Lung (tissue), 16 donors: Measurements from ENCODE around the gene NEU3. TPM values are rescaled to one million over a fixed set of nuclear protein-coding genes. Genes with fewer than 3 reads are reported as not detected.

Source experiments
- ATAC-seq: fragments of 200-7000 bp; cut with Tn5 transposase; one replicate; pipeline ENCODE4 v1.9.1; 2020; ENCODE audit warnings: moderate number of reproducible peaks; ENCODE audit not compliant: insufficient read depth, low FRiP score
- DNase-seq, 3 donors: peaks; one replicate each; pipeline ENCODE4 v3.0.0-alpha.2; 2013 to 2017
- H3K27ac ChIP-seq, 2 donors: one replicate each; pipeline ENCODE4 v1.5.1; 2013; ENCODE audit warnings: mild to moderate bottlenecking in 2 of 2, moderate library complexity in 2 of 2, control low read depth in 1 of 2, inconsistent platforms in 1 of 2, low read depth in 1 of 2, low read length in 1 of 2
- H3K27me3 ChIP-seq, 3 donors: one replicate each; pipeline ENCODE4 v1.5.1; 2013; ENCODE audit warnings: low read length in 2 of 3; ENCODE audit not compliant: control insufficient read depth in 3 of 3, insufficient read depth in 3 of 3
- H3K36me3 ChIP-seq, 4 donors: one replicate each; pipeline ENCODE4 v1.5.1; 2013; ENCODE audit warnings: low read length in 4 of 4, mild to moderate bottlenecking in 1 of 4, moderate library complexity in 1 of 4; ENCODE audit not compliant: control insufficient read depth in 4 of 4, insufficient read depth in 4 of 4
- H3K4me1 ChIP-seq, 5 donors: one replicate each; pipeline ENCODE4 v1.5.1; 2013; ENCODE audit warnings: low read length in 5 of 5, mild to moderate bottlenecking in 2 of 5, moderate library complexity in 1 of 5; ENCODE audit not compliant: control insufficient read depth in 5 of 5, insufficient read depth in 5 of 5
- H3K4me3 ChIP-seq: one replicate; pipeline ENCODE4 v1.5.1; 2013; ENCODE audit warnings: mild to moderate bottlenecking, control low read depth, moderate library complexity
- H3K9ac ChIP-seq, 2 donors: one replicate each; pipeline ENCODE4 v1.5.1; 2013; ENCODE audit warnings: low read length in 2 of 2, control low read depth in 1 of 2; ENCODE audit not compliant: insufficient read depth in 1 of 2
- H3K9me3 ChIP-seq, 4 donors: one replicate each; pipeline ENCODE4 v1.5.1; 2013; ENCODE audit warnings: low read length in 3 of 4, mild to moderate bottlenecking in 1 of 4, moderate library complexity in 1 of 4; ENCODE audit not compliant: control insufficient read depth in 4 of 4, insufficient read depth in 3 of 4
- CTCF ChIP-seq: IDR thresholded peaks from 2 replicates; pipeline ENCODE4 v1.5.1; 2012; ENCODE audit warnings: mild to moderate bottlenecking; ENCODE audit errors: control extremely low read depth, extremely low read depth
- WGBS, 2 donors: extraction: QIAGEN DNeasy Blood & Tissue Kit; methylation state at CpG; one replicate each; pipeline ENCODE4 v1.1.7; 2013; 5-methylcytosine and 5-hydroxymethylcytosine counted together
- long read RNA-seq, 5 donors: transcript quantifications; one replicate each; lab custom pipeline, GENCODE V29; 2026
- polyA plus RNA-seq, 2 donors: library from polyadenylated mRNA; stranded (reverse); fragments of 200-250 nt; gene quantifications; one replicate each; pipeline ENCODE4 v1.2.1, GENCODE V29; 2013
- total RNA-seq, 2 donors: library from RNA; depleted of rRNA in 1 of 2; stranded (reverse); fragments of >200 nt in 1 of 2; gene quantifications; one replicate each; pipeline ENCODE4 v1.2.1, GENCODE V29; 2014 to 2021
- donor health status: control.
- donor health status: control.
- donor health status: Bipolar disorder and iron deficiency.
- donor health status: healthy.
- donor health status: DM: yes; HTN: yes; CAD: no.

The NEU3 gene
- total RNA-seq = 10 to 100 TPM; 10.5 to 13.9 TPM
- 1 to 10 TPM; 4.1 to 5.2 TPM for polyA plus RNA-seq
- long read RNA-seq, donor 1, partial matches to known transcripts = 0 of 1 reads
- long read RNA-seq, donor 1, other reads (novel, unspliced or antisense) = 0 of 1 reads
- long read RNA-seq, donor 2, full-length matches to known transcripts = 1 of 1 reads
- long read RNA-seq, donor 2, partial matches to known transcripts = 0 of 1 reads
- long read RNA-seq, donor 2, other reads (novel, unspliced or antisense) = 0 of 1 reads
- long read RNA-seq, donor 3, partial matches to known transcripts = 5 of 5 reads
- long read RNA-seq, donor 3, other reads (novel, unspliced or antisense) = 0 of 5 reads
- long read RNA-seq, donor 4, full-length matches to known transcripts = 1 of 1 reads
- long read RNA-seq, donor 4, partial matches to known transcripts = 0 of 1 reads
- long read RNA-seq, donor 4, other reads (novel, unspliced or antisense) = 0 of 1 reads
- long read RNA-seq, donor 5, partial matches to known transcripts = 0 of 3 reads
- long read RNA-seq, donor 5, other reads (novel, unspliced or antisense) = 0 of 3 reads

GRCh38 chr11:74988541-74989259 is at the start of gene NEU3:
Gene NEU3 (plus strand): TSS chr11:74988933. CDS start chr11:74989061, 128 bp downstream.
- Histone ChIP-seq H3K4me3 (peak within 1 kb of the TSS; percentile 74), H3K36me3 (peaks cover 0 to 1% (median 0%) of the 10 kb centered on the region in 4 donors), H3K9ac (peak within 1 kb of the TSS; percentile 69 to 95), H3K9me3 (no peaks in the 10 kb centered on the region), H3K27ac (peak within 1 kb of the TSS; percentile 83 to 84), H3K4me1 (peaks cover 0 to 6% (median 3%) of the 10 kb centered on the region in 5 donors), H3K27me3 (no peaks in the 10 kb centered on the region)
- WGBS, 2 donors = 1% methylated on average over 46 of the region's 46 CpGs
- TF ChIP-seq CTCF = no peak
- DNase-seq (peak; percentile 73 to 80 (median 76)), ATAC-seq (peak; percentile 96)

- Histone ChIP-seq H3K27me3 (no peaks in the 10 kb centered on the region), H3K9me3 (no peaks in the 10 kb centered on the region), H3K27ac (no peak overlapping the region), H3K9ac (no peak overlapping the region), H3K4me1 (no peaks in the 10 kb centered on the region), H3K4me3 (no peak overlapping the region), H3K36me3 (peaks cover 0 to 30% (median 8%) of the 10 kb centered on the region in 4 donors)
- no peak for TF ChIP-seq CTCF
- ATAC-seq (no peak), DNase-seq (no peak)
Measured at GRCh38 chr11:74941492-74941891, 47.2 kb upstream of the NEU3 start.

GRCh38 chr11:74942073-74942759 is 46.5 kb upstream of the NEU3 start:
- TF ChIP-seq CTCF = no peak
- 90 to 91% methylated on average over 5 of the region's 5 CpGs for WGBS, 2 donors
- no peak overlapping the region for H3K27ac ChIP-seq
- H3K9ac ChIP-seq = no peak overlapping the region
- no peak overlapping the region for H3K4me3 ChIP-seq
- no peaks in the 10 kb centered on the region for H3K9me3 ChIP-seq
- DNase-seq (no peak), ATAC-seq (no peak)
- H3K27me3 ChIP-seq = no peaks in the 10 kb centered on the region
- no peaks in the 10 kb centered on the region for H3K4me1 ChIP-seq
- peaks cover 0 to 26% (median 6%) of the 10 kb centered on the region in 4 donors for H3K36me3 ChIP-seq
